22Rv1 (cell line): Measurements from ENCODE around the gene METTL15.

Experiments used
- CTCF ChIP-seq: fragments of 450-650 bp; IDR thresholded peaks from 2 replicates; pipeline ENCODE4 v1.5.1; 2017; ENCODE audit warnings: mild to moderate bottlenecking
- ZFX ChIP-seq: fragments of 450-650 bp; IDR thresholded peaks from 2 replicates; pipeline ENCODE4 v1.6.1; 2017; ENCODE audit warnings: antibody characterized with exemption, borderline replicate concordance

GRCh38 chr11:28152743-28153142, 44.6 kb downstream of the METTL15 start:
- TF ChIP-seq CTCF (no peak), ZFX (no peak)
